ENCODE data around the gene GNAT3.

- TF ChIP-seq CTCF (IDR thresholded peaks at IDR 0.05) (no peak), ZFX (IDR thresholded peaks at IDR 0.05; ENCODE audit: borderline replicate concordance) (no peak)
Observed at GRCh38 chr7:80515298-80515697, 3.4 kb upstream of the GNAT3 start.

Measured in 22Rv1 (cell line).